H1 (cell line): Measurements from ENCODE around the gene C1S. TPM values are rescaled to one million over a fixed set of nuclear protein-coding genes. Genes with fewer than 3 reads are reported as not detected.

Experiments
- CTCF ChIA-PET: fragments of 300-600 bp; sonication (Branson Sonifier 250); formaldehyde crosslinking; loops from one replicate; lab custom pipeline; 2021; ENCODE audit not compliant: partially characterized antibody; lab: Charles Lee
- POLR2A ChIA-PET: fragments of 300-600 bp; sonication (Branson Sonifier 250); formaldehyde crosslinking; loops from one replicate; lab custom pipeline; 2021; ENCODE audit warnings: inconsistent platforms; ENCODE audit not compliant: partially characterized antibody; lab: Charles Lee
- DNase-seq, 2 experiments: peaks; one replicate each; pipeline versions ENCODE4 v3.0.0 to v3.0.0-alpha.2; 2010 to 2022; ENCODE audit warnings: low spot score in 2 of 2, low read depth in 1 of 2, mixed read lengths in 1 of 2
- FAIRE-seq: peaks from 2 replicates; lab custom pipeline; 2011; peaks lifted over from hg19 to GRCh38; lab: Jason Lieb, UNC
- H2AFZ ChIP-seq: 2 replicates; pipeline ENCODE4 v1.8.1; 2012; ENCODE audit warnings: low read length, inconsistent platforms
- H2AK5ac ChIP-seq: 2 replicates; pipeline ENCODE4 v1.6.1; 2013; ENCODE audit warnings: low read depth, low read length
- H2BK120ac ChIP-seq: replicated peaks from 2 replicates; pipeline ENCODE3; 2013; ENCODE audit warnings: low read depth, low read length, inconsistent platforms
- H2BK12ac ChIP-seq: 2 replicates; pipeline ENCODE4 v1.6.1; 2013; ENCODE audit warnings: low read depth, low read length
- H2BK15ac ChIP-seq: 2 replicates; pipeline ENCODE4 v1.6.1; 2013; ENCODE audit warnings: low read length
- H2BK20ac ChIP-seq: 2 replicates; pipeline ENCODE4 v1.6.1; 2013; ENCODE audit warnings: low read length
- H2BK5ac ChIP-seq: 2 replicates; pipeline ENCODE4 v1.6.1; 2013; ENCODE audit warnings: low read depth, low read length
- H3K14ac ChIP-seq: 2 replicates; pipeline ENCODE4 v1.6.1; 2013; ENCODE audit warnings: inconsistent platforms; ENCODE audit not compliant: insufficient read length
- H3K18ac ChIP-seq: 2 replicates; pipeline ENCODE4 v1.6.1; 2013; ENCODE audit warnings: low read length; ENCODE audit errors: extremely low read depth
- H3K23ac ChIP-seq: 2 replicates; pipeline ENCODE4 v1.6.1; 2013; ENCODE audit warnings: inconsistent platforms; ENCODE audit not compliant: insufficient read length
- H3K23me2 ChIP-seq: 2 replicates; pipeline ENCODE4 v1.6.1; 2013; ENCODE audit warnings: low read depth, low read length
- H3K27ac ChIP-seq: 2 replicates; pipeline ENCODE4 v1.6.1; 2011; ENCODE audit warnings: low read depth, low read length, inconsistent platforms
- H3K27me3 ChIP-seq, 4 experiments: replicated peaks in 1 of 4; 1 replicate in 1 of 4; 2 replicates in 3 of 4; pipeline versions ENCODE4 v1.6.1 to v1.8.1; 2011 to 2013; ENCODE audit warnings: low read length in 3 of 4, mild to moderate bottlenecking in 3 of 4, inconsistent platforms in 2 of 4, mixed read lengths in 2 of 4, moderate library complexity in 1 of 4; ENCODE audit not compliant: control insufficient read depth in 3 of 4, insufficient read depth in 3 of 4; ENCODE audit errors: extremely low read depth in 1 of 4
- H3K36me3 ChIP-seq, 4 experiments: 2 replicates each; pipeline versions ENCODE4 v1.6.1 to v1.8.1; 2011 to 2013; ENCODE audit warnings: mild to moderate bottlenecking in 4 of 4, low read length in 3 of 4, moderate library complexity in 2 of 4, control low read depth in 1 of 4, inconsistent platforms in 1 of 4; ENCODE audit not compliant: insufficient read depth in 4 of 4, control insufficient read depth in 2 of 4
- H3K4ac ChIP-seq: replicated peaks from 2 replicates; pipeline ENCODE3; 2013; ENCODE audit warnings: low read length, low read depth, mixed read lengths, inconsistent platforms; ENCODE audit not compliant: insufficient read length
- H3K4me1 ChIP-seq, 4 experiments: replicated peaks in 1 of 4; 1 replicate in 1 of 4; 2 replicates in 3 of 4; pipeline versions ENCODE4 v1.6.1 to v1.8.1; 2011 to 2013; ENCODE audit warnings: low read length in 3 of 4, inconsistent platforms in 2 of 4, mixed read lengths in 1 of 4; ENCODE audit not compliant: insufficient read depth in 4 of 4, control insufficient read depth in 3 of 4
- H3K4me2 ChIP-seq, 2 experiments: 2 replicates each; pipeline versions ENCODE4 v1.6.1 to v1.8.1; 2011 to 2013; ENCODE audit warnings: low read depth in 2 of 2, low read length in 2 of 2, control low read depth in 1 of 2, inconsistent platforms in 1 of 2, mild to moderate bottlenecking in 1 of 2; ENCODE audit not compliant: insufficient read depth in 1 of 2
- H3K4me3 ChIP-seq, 4 experiments: fragments of 200-600, 300-600 bp in 1 of 4; sonication (generic), shearing (Covaris generic), sonication (Bioruptor Twin) in 1 of 4; 2 replicates each; pipeline versions ENCODE4 v1.5.1 to v1.8.1; 2011 to 2016; ENCODE audit warnings: low read length in 4 of 4, low read depth in 3 of 4, control low read depth in 2 of 4, inconsistent platforms in 2 of 4, mild to moderate bottlenecking in 2 of 4, mixed read lengths in 1 of 4, moderate library complexity in 1 of 4; ENCODE audit not compliant: insufficient read depth in 2 of 4; ENCODE audit errors: extremely low read depth in 1 of 4
- H3K56ac ChIP-seq: replicated peaks from 2 replicates; pipeline ENCODE3; 2013; ENCODE audit warnings: low read depth, mild to moderate bottlenecking, mixed read lengths, low read length, inconsistent platforms; ENCODE audit not compliant: insufficient read length
- H3K79me1 ChIP-seq: 2 replicates; pipeline ENCODE4 v1.6.1; 2013; ENCODE audit warnings: low read depth, low read length, control low read depth
- H3K79me2 ChIP-seq, 2 experiments: 2 replicates each; pipeline versions ENCODE4 v1.6.1 to v1.8.1; 2012 to 2013; ENCODE audit warnings: low read length in 2 of 2, mild to moderate bottlenecking in 2 of 2, inconsistent platforms in 1 of 2; ENCODE audit not compliant: insufficient read depth in 2 of 2, control insufficient read depth in 1 of 2
- H3K9ac ChIP-seq, 4 experiments: replicated peaks in 1 of 4; 1 replicate in 1 of 4; 2 replicates in 3 of 4; pipeline versions ENCODE4 v1.6.1 to v1.8.1; 2011 to 2013; ENCODE audit warnings: low read depth in 3 of 4, low read length in 3 of 4, control low read depth in 2 of 4, mild to moderate bottlenecking in 2 of 4, moderate library complexity in 2 of 4, inconsistent platforms in 1 of 4; ENCODE audit errors: extremely low read depth in 1 of 4
- H3K9me3 ChIP-seq, 2 experiments: 2 replicates each; pipeline versions ENCODE4 v1.6.1 to v1.8.1; 2012 to 2013; ENCODE audit warnings: mild to moderate bottlenecking in 2 of 2, moderate library complexity in 2 of 2, control low read depth in 1 of 2, inconsistent platforms in 1 of 2, low read depth in 1 of 2, low read length in 1 of 2, mixed read lengths in 1 of 2; ENCODE audit not compliant: insufficient read depth in 2 of 2
- H4K20me1 ChIP-seq, 2 experiments: replicated peaks in 1 of 2; 2 replicates each; pipeline versions ENCODE3 to v1.8.1; 2011 to 2013; ENCODE audit warnings: inconsistent platforms in 2 of 2, low read length in 2 of 2, mild to moderate bottlenecking in 1 of 2; ENCODE audit not compliant: insufficient read depth in 2 of 2, control insufficient read depth in 1 of 2
- H4K5ac ChIP-seq: 2 replicates; pipeline ENCODE4 v1.6.1; 2013; ENCODE audit warnings: low read length, low read depth, mixed read lengths, inconsistent platforms; ENCODE audit not compliant: insufficient read length
- H4K8ac ChIP-seq: 2 replicates; pipeline ENCODE4 v1.8.0; 2013; ENCODE audit warnings: mild to moderate bottlenecking, moderate library complexity, low read length, inconsistent platforms; ENCODE audit not compliant: insufficient read depth; ENCODE audit errors: extremely low read depth
- H4K91ac ChIP-seq: replicated peaks from 2 replicates; pipeline ENCODE3; 2013; ENCODE audit warnings: low read length, mixed read lengths, inconsistent platforms; ENCODE audit not compliant: insufficient read length
- FOSL1 ChIP-seq: IDR thresholded peaks from 2 replicates; pipeline ENCODE4 v1.6.1; 2011; ENCODE audit warnings: mild to moderate bottlenecking, low read depth, low read length, moderate library complexity; ENCODE audit not compliant: insufficient read depth
- HDAC6 ChIP-seq: IDR thresholded peaks from one replicate; pipeline ENCODE4 v1.7.1; 2012; ENCODE audit warnings: low read depth, mild to moderate bottlenecking, inconsistent platforms, low read length, moderate library complexity
- JUN ChIP-seq: IDR thresholded peaks from 2 replicates; pipeline ENCODE4 v1.6.1; 2011; ENCODE audit warnings: low read depth, mild to moderate bottlenecking, improper control_type of control experiment, low read length
- KDM4A ChIP-seq: IDR thresholded peaks from one replicate; pipeline ENCODE4 v1.7.1; 2012; ENCODE audit warnings: low read depth, mild to moderate bottlenecking, moderate library complexity, low read length, inconsistent platforms; ENCODE audit not compliant: severe bottlenecking
- KDM5A ChIP-seq: fragments of 200-600 bp; IDR thresholded peaks from 2 replicates; pipeline ENCODE4 v1.7.1; 2012; ENCODE audit warnings: mild to moderate bottlenecking, low read length, inconsistent platforms, mixed read lengths
- MAFK ChIP-seq: IDR thresholded peaks from 2 replicates; pipeline ENCODE4 v1.6.1; 2012; ENCODE audit warnings: low read depth, mild to moderate bottlenecking, improper control_type of control experiment, low read length
- RAD21 ChIP-seq, 2 experiments: IDR thresholded peaks in 1 of 2; conservative IDR thresholded peaks in 1 of 2; 2 replicates each; pipeline ENCODE4 v1.6.1; 2011; ENCODE audit warnings: low read depth in 2 of 2, low read length in 2 of 2, improper control_type of control experiment in 1 of 2, inconsistent platforms in 1 of 2, mild to moderate bottlenecking in 1 of 2, moderate library complexity in 1 of 2
- SP1 ChIP-seq: IDR thresholded peaks from 2 replicates; pipeline ENCODE4 v1.6.1; 2011; ENCODE audit warnings: low read depth, low read length
- SP2 ChIP-seq: IDR thresholded peaks from 2 replicates; pipeline ENCODE4 v1.6.1; 2012; ENCODE audit warnings: mild to moderate bottlenecking, low read length, inconsistent platforms
- WGBS, 2 experiments: shearing (Covaris generic) in 1 of 2; methylation state at CpG; one replicate each; pipeline versions ENCODE4 v1.1.6 to v1.1.7; 2013 to 2015; ENCODE audit warnings: low lambda C conversion rate in 2 of 2, mixed read lengths in 2 of 2, inconsistent platforms in 1 of 2, low coverage in 1 of 2, missing lambda C conversion rate in 1 of 2; ENCODE audit not compliant: insufficient replicate concordance in 2 of 2, insufficient coverage in 1 of 2, insufficient read length in 1 of 2; ENCODE audit errors: extremely low coverage in 1 of 2, missing lambda C conversion rate in 1 of 2; 5-methylcytosine and 5-hydroxymethylcytosine counted together
- polyA plus RNA-seq, 7 experiments: library from polyadenylated mRNA; depleted of rRNA in 3 of 7; stranded (reverse) in 5 of 7; unstranded in 2 of 7; fragments of >200 nt in 5 of 7; fragments of 200-250 nt in 2 of 7; gene quantifications; 1 replicate in 5 of 7; 2 replicates in 1 of 7; 4 replicates in 1 of 7; pipeline versions ENCODE4 v1.2.1 to v1.2.3, GENCODE V29; 2011 to 2013; ENCODE audit warnings: missing spikeins in 2 of 7, mixed read lengths in 2 of 7
- total RNA-seq: library from RNA; stranded (reverse); fragmentation: NEBNext Ultra II Directional; extraction: Animal tissue kit (Norgen Biotek cat#: 25700); gene quantifications from 2 replicates; pipeline ENCODE4 v1.2.1, GENCODE V29; 2021

Gene C1S
- total and polyA plus RNA-seq, 2 of the 8 experiments (the other 6 are each of a cell fraction or from before 2014, with no cell fraction given): 4.4 to 7.3 TPM

DNA sequence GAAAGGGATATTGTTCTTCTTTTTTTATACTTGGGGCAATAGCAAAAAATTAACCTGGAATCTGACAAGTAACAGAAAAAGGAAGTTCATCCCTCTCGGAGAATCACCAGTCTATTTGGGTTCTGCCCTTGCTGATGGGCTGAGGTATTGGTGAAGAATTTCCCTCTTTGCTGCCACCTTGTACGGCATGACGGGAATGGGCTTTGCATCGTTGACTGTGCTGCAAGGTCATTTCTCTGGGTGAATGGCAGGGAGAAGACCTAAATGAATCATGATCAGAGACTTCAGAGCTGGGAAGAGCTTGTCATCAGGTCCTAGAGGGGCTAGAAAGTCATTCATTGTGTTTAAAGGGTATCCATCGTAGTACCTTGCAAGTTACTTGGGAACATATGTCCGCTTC lies 12.0 kb downstream of the C1S start:
- no peaks in the 10 kb centered on the region for H3K9me3 ChIP-seq
- no peak for FAIRE-seq
- no peak overlapping the region for H4K5ac ChIP-seq
- ChIA-PET CTCF (interaction anchor here (0.5 to 1.3 kb wide), 5 partner anchors 8 to 937 kb away, joined by 3 read pairs; no protein-coding TSS in a partner anchor), POLR2A (interaction anchor here (0.8 to 1.3 kb wide), 2 partner anchors 95 to 138 kb away, joined by 3 to 6 read pairs; no protein-coding TSS in a partner anchor)
- no peak overlapping the region for H2BK12ac ChIP-seq
- no peaks in the 10 kb centered on the region for H3K4me1 ChIP-seq
- no peaks in the 10 kb centered on the region for H3K36me3 ChIP-seq
- H3K4me2 ChIP-seq: no peak overlapping the region
- no peaks in the 10 kb centered on the region for H3K79me1 ChIP-seq
- no peak overlapping the region for H2AFZ ChIP-seq
- H3K23me2 ChIP-seq: no peaks in the 10 kb centered on the region
- no peak overlapping the region for H3K4me3 ChIP-seq
- H2BK120ac ChIP-seq: no peak overlapping the region
- no peak overlapping the region for H2AK5ac ChIP-seq
- no peak for DNase-seq
- no peaks in the 10 kb centered on the region for H3K79me2 ChIP-seq
- no peak overlapping the region for H3K23ac ChIP-seq
- H3K18ac ChIP-seq: no peak overlapping the region
- no peak overlapping the region for H4K8ac ChIP-seq
- H2BK20ac ChIP-seq: no peak overlapping the region
- H4K20me1 ChIP-seq: no peaks in the 10 kb centered on the region
- H3K27ac ChIP-seq: no peak overlapping the region
- no peak for TF ChIP-seq RAD21 (IDR thresholded peaks at IDR 0.05 in 1 of 2, conservative IDR thresholded peaks at IDR 0.05 in 1 of 2; ENCODE audit: low read depth in 2 of 2, low read length in 2 of 2)
- no peak for TF ChIP-seq MAFK
- TF ChIP-seq KDM4A: no peak
- TF ChIP-seq FOSL1: no peak
- no peak for TF ChIP-seq SP2
- TF ChIP-seq HDAC6: no peak
- no peak for TF ChIP-seq SP1
- no peak for TF ChIP-seq JUN
- TF ChIP-seq KDM5A: no peak
- no peak overlapping the region for H2BK15ac ChIP-seq
- no peak overlapping the region for H3K56ac ChIP-seq
- H3K27me3 ChIP-seq: no peaks in the 10 kb centered on the region
- H3K4ac ChIP-seq: no peak overlapping the region
- no peak overlapping the region for H2BK5ac ChIP-seq
- no peak overlapping the region for H3K14ac ChIP-seq
- H3K9ac ChIP-seq: no peak overlapping the region
- no peak overlapping the region for H4K91ac ChIP-seq
- 88% methylated on average over 6 of the region's 6 CpGs; no CpG with 5 or more reads in 1 of the 2 experiments for WGBS, 2 experiments
